ENCODE results near the gene CLIP1. TPM values are rescaled to one million over a fixed set of nuclear protein-coding genes. Genes with fewer than 3 reads are reported as not detected.

CLIP1 gene
- total RNA-seq, 1 donor from 2014 or later: 50.8 TPM

DNA sequence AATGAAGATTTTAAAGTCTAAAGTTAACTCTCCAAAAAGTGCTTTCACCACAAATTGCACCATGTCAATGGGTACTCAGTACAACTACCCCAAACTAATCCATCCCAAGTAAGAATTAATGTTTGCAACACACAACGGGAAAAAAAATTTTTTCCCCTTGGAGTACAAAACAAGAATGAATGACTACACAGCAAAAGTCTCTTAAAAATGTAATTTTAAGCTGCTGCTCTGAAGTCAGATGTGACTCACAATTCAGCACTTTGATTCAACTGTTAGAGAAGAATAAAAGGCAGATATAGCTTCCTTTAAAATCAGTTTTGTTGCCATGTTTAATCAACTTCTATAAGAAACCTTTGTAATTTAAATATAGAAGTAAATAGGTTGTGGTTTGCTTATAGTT lies 113.7 kb downstream of the CLIP1 start:
- TF ChIP-seq CTCF (IDR thresholded peaks at IDR 0.05): no peak
- no peak for TF ChIP-seq EZH2phosphoT487 (IDR thresholded peaks at IDR 0.05)
- TF ChIP-seq EZH2 (IDR thresholded peaks at IDR 0.05): no peak
- no peaks in the 10 kb centered on the region for H3K4me1 ChIP-seq
- no peak overlapping the region for H3K4me3 Mint-ChIP-seq
- H3K4me3 ChIP-seq: no peak overlapping the region
- H3K27ac ChIP-seq: no peak overlapping the region
- H3F3A ChIP-seq (ENCODE audit: low read depth): no peaks in the 10 kb centered on the region
- H2AFZ ChIP-seq (replicated peaks): no peak overlapping the region
- H3K9ac ChIP-seq: no peak overlapping the region
- H3K9me3 Mint-ChIP-seq: no peaks in the 10 kb centered on the region
- no peak overlapping the region for H3K4me2 ChIP-seq
- H3K27ac Mint-ChIP-seq: no peak overlapping the region
- H3K4me1 Mint-ChIP-seq: peaks cover 2% of the 10 kb centered on the region
- no peak for DNase-seq (ENCODE audit: low spot score)
- no peaks in the 10 kb centered on the region for H3K79me2 ChIP-seq (ENCODE audit: low read depth)
- no peaks in the 10 kb centered on the region for H3K36me3 ChIP-seq
- H3K36me3 Mint-ChIP-seq: peaks cover 9% of the 10 kb centered on the region
- H3K27me3 Mint-ChIP-seq (ENCODE audit: insufficient read depth, low read depth): peaks cover 2% of the 10 kb centered on the region
- no peaks in the 10 kb centered on the region for H4K20me1 ChIP-seq (ENCODE audit: low read depth)
- H3K27me3 ChIP-seq: no peaks in the 10 kb centered on the region
- no peaks in the 10 kb centered on the region for H3K9me3 ChIP-seq (ENCODE audit: low read depth)

DNA sequence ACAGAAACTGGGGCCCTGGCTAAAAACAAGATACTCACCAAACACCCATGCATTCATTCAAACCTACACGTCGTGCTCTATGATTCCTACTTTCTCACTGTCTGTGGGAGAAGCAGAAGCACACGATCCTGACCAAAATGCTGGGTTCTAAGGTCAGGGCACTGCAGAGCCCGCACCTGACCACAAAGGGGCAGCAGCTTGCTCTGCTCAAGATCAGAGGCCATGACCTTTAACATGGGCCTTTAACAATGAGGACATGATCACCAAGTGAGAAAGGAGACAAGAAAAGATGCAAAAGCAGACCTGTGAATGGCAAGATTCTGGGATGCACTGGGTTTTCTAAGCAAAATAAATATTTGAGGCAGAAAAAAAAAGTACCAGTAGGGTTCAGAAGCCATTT lies 116.1 kb downstream of the CLIP1 start:
- H3F3A ChIP-seq (ENCODE audit: low read depth): no peaks in the 10 kb centered on the region
- H2AFZ ChIP-seq (replicated peaks): no peak overlapping the region
- DNase-seq (ENCODE audit: low spot score): peak; percentile 25
- H3K27me3 ChIP-seq: no peaks in the 10 kb centered on the region
- H3K4me3 ChIP-seq: no peak overlapping the region
- TF ChIP-seq EZH2 (IDR thresholded peaks at IDR 0.05): no peak
- peak; percentile 37 for TF ChIP-seq CTCF (IDR thresholded peaks at IDR 0.05)
- TF ChIP-seq EZH2phosphoT487 (IDR thresholded peaks at IDR 0.05): no peak
- no peak overlapping the region for H3K9ac ChIP-seq
- Mint-ChIP-seq H3K27me3 (ENCODE audit: insufficient read depth, low read depth) (peaks cover 3% of the 10 kb centered on the region), H3K36me3 (peaks cover 13% of the 10 kb centered on the region), H3K4me1 (peaks cover 2% of the 10 kb centered on the region), H3K27ac (no peak overlapping the region), H3K9me3 (no peaks in the 10 kb centered on the region), H3K4me3 (no peak overlapping the region)
- H3K27ac ChIP-seq: no peak overlapping the region
- no peaks in the 10 kb centered on the region for H3K4me1 ChIP-seq
- no peaks in the 10 kb centered on the region for H4K20me1 ChIP-seq (ENCODE audit: low read depth)
- no peak overlapping the region for H3K4me2 ChIP-seq
- H3K36me3 ChIP-seq: no peaks in the 10 kb centered on the region
- H3K79me2 ChIP-seq (ENCODE audit: low read depth): no peaks in the 10 kb centered on the region
- H3K9me3 ChIP-seq (ENCODE audit: low read depth): no peaks in the 10 kb centered on the region

DNA sequence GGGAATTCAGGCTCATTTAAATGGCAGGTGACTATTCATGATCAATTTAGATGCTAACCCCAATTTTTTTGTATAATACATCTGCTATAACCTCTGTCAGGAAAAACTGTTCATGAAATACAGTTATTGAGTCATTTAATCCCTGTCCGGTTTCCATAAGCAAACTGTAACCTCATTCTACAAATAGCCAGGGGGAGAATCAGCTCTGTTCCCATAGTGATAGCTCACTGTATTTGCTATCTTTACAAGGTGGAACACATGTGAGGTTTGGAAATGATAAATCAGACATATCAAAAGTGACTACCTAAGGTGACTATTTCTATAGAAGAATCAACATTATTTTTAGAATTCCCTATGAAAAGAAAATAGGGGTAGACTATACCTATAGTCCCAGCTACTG lies 117.5 kb downstream of the CLIP1 start:
- H3K9me3 Mint-ChIP-seq: no peaks in the 10 kb centered on the region
- no peaks in the 10 kb centered on the region for H3K9me3 ChIP-seq (ENCODE audit: low read depth)
- no peak overlapping the region for H3K27ac ChIP-seq
- H3F3A ChIP-seq (ENCODE audit: low read depth): no peaks in the 10 kb centered on the region
- H3K4me2 ChIP-seq: no peak overlapping the region
- peaks cover 11% of the 10 kb centered on the region for H3K36me3 Mint-ChIP-seq
- peaks cover 2% of the 10 kb centered on the region for H3K4me1 Mint-ChIP-seq
- TF ChIP-seq CTCF (IDR thresholded peaks at IDR 0.05) (no peak), EZH2 (IDR thresholded peaks at IDR 0.05) (no peak), EZH2phosphoT487 (IDR thresholded peaks at IDR 0.05) (no peak)
- no peak overlapping the region for H3K4me3 Mint-ChIP-seq
- H3K27me3 Mint-ChIP-seq (ENCODE audit: insufficient read depth, low read depth): peaks cover 3% of the 10 kb centered on the region
- H3K79me2 ChIP-seq (ENCODE audit: low read depth): no peaks in the 10 kb centered on the region
- no peak overlapping the region for H3K27ac Mint-ChIP-seq
- H3K36me3 ChIP-seq: no peaks in the 10 kb centered on the region
- H2AFZ ChIP-seq (replicated peaks): no peak overlapping the region
- H3K9ac ChIP-seq: no peak overlapping the region
- H4K20me1 ChIP-seq (ENCODE audit: low read depth): no peaks in the 10 kb centered on the region
- no peak overlapping the region for H3K4me3 ChIP-seq
- no peak for DNase-seq (ENCODE audit: low spot score)
- H3K27me3 ChIP-seq: no peaks in the 10 kb centered on the region
- no peaks in the 10 kb centered on the region for H3K4me1 ChIP-seq

Measured in neural progenitor cell (in vitro differentiated cells).